Astrocyte of the spinal cord (primary cell): ENCODE results near the gene RIOX2.

Experiments
- DNase-seq: peaks from one replicate; pipeline ENCODE4 v3.0.0; 2011; ENCODE audit warnings: low read depth, low spot score
- H3K4me3 ChIP-seq: 2 replicates; pipeline ENCODE4 v1.5.1; 2011; ENCODE audit warnings: low read depth, mild to moderate bottlenecking, low read length, moderate library complexity
- in situ Hi-C: cut with HindIII; loops from 2 replicates; pipeline ENCODE4 v1.10.0; 2017; ENCODE audit warnings: low sequenced_read_pairs
- TF ChIP-seq, protein P1 (sequence below): IDR thresholded peaks from 2 replicates; pipeline ENCODE4 v1.5.1; 2012; ENCODE audit warnings: low read depth, mild to moderate bottlenecking, low read length, inconsistent platforms

Gene RIOX2

DNA sequence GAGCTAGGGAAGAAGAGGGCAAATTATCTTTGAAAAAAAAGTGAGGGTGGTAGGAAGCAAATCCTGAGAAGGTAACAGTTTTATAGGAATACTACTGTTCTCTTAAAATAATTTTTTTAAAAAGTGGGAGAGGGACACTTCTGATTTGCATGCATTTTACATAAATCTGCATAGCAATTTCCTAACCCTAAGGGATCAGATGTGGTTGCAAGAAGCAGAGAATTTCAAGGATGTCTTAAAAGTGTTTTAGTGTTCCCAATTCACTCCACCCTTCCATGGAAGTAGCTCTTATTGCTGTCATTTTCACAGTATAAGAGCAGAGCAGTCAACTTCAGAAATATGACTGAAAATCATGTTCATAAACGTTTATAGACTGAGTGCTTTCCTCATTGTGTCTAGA, 27.8 kb upstream of the RIOX2 start:
- no peak overlapping the region for H3K4me3 ChIP-seq
- TF ChIP-seq, protein P1, sequence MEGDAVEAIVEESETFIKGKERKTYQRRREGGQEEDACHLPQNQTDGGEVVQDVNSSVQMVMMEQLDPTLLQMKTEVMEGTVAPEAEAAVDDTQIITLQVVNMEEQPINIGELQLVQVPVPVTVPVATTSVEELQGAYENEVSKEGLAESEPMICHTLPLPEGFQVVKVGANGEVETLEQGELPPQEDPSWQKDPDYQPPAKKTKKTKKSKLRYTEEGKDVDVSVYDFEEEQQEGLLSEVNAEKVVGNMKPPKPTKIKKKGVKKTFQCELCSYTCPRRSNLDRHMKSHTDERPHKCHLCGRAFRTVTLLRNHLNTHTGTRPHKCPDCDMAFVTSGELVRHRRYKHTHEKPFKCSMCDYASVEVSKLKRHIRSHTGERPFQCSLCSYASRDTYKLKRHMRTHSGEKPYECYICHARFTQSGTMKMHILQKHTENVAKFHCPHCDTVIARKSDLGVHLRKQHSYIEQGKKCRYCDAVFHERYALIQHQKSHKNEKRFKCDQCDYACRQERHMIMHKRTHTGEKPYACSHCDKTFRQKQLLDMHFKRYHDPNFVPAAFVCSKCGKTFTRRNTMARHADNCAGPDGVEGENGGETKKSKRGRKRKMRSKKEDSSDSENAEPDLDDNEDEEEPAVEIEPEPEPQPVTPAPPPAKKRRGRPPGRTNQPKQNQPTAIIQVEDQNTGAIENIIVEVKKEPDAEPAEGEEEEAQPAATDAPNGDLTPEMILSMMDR, result no peak
- in situ Hi-C loops, result no loop called here
- no peak for DNase-seq

DNA sequence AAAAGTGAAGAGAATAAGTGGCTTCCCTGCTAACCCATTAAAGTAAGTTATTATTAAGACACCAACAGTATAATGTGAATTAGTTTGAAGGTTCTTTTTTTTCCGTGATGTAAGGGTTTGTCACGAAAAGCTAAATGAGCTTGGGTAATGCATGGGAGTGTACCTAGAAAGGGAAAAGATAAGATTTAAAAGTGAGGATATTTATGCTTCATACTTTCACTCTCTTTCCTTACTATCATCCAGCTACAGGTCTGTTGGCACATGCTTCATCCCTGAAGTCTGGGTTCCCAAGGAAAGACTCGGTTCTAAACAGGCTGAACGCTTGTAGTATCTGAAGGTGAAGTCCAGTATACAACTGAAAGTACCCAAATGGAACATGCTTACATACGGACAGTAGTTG, 26.9 kb upstream of the RIOX2 start:
- no peak overlapping the region for H3K4me3 ChIP-seq
- in situ Hi-C loops, result no loop called here
- DNase-seq, result no peak
- TF ChIP-seq, protein P1, result no peak

DNA sequence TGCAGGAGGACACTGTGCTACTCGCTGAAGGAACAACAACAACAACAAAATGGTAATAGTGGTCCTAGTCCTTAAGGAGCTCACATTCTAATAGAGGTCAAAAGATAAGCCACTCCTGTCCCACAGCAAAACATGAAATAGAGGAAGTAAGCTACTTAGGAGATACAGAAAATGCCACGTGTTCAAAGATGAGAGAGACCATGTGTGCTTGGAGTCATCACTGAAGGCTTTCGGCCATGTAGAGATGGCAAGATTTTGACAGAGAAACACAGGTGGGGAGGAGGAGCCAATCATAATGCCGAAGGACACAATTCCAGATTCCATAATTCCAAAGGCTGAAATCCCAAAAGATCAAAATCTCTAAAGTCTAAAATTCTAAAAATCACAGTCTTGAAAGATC, 24.8 kb upstream of the RIOX2 start:
- no peak for DNase-seq
- TF ChIP-seq, protein P1, result no peak
- in situ Hi-C loops, result no loop called here
- no peak overlapping the region for H3K4me3 ChIP-seq

DNA sequence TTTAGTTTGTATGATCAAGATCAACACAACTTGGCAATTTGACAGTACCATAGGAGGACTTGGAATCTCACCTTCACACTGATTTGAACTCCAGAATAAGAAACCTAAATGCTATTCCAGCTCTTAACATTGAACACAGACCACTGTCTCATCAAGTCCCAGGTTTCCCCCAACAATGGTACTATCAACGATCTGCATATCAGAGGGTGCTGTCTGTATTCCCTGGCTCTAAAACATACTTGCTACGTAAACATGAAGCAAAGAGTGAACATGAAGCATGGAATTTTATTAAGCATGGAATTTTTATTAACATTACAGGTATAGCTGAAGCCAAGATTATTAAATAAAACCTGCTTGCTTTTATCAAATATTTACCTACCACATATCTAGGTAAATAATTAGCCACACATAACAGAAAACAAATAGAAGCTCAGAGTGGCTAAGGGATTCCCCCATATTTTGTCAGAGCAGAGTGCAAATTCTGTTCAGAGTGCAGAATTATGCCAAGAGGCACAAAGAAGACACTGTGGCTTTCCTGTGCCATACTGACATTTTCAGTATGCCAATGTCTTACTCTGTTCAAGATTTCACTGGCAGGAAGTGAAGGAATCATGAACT, 22.2 kb upstream of the RIOX2 start:
- TF ChIP-seq, protein P1, result no peak
- no peak for DNase-seq
- no peak overlapping the region for H3K4me3 ChIP-seq
- in situ Hi-C loops, result no loop called here

DNA sequence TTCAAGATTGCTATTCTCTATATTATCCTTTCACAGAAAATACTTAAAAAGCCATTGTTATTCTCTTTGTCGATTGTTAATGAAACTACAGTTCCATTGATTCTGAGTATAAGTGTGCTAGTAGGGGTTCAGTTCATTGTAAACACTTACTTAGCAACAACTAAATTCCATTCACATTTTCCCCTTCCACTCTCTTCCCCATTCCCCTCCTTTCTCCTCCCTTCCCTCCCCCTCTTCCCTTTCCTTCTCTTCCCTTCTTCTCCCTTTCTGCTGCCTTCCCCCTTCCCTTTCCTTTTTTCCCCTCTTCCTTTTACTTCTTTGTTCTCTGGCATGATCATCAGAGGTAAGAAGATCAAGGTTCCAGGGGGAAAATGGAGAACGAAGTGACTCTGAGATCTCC, 21.3 kb upstream of the RIOX2 start:
- H3K4me3 ChIP-seq, result no peak overlapping the region
- in situ Hi-C loops, result no loop called here
- DNase-seq, result no peak
- TF ChIP-seq, protein P1, result no peak

- DNase-seq, result no peak
- in situ Hi-C loops, result no loop called here
- TF ChIP-seq, protein P1, result no peak
Observed at GRCh38 chr3:97992547-97993173, 20.4 kb upstream of the RIOX2 start.

More at GRCh38 chr3:97992547-97993173, 20.4 kb upstream of the RIOX2 start:
- no peak overlapping the region for H3K4me3 ChIP-seq
